22Rv1 (cell line): Measurements from ENCODE around the gene SND1.

Experiments
- ZFX ChIP-seq: fragments of 450-650 bp; IDR thresholded peaks from 2 replicates; pipeline ENCODE4 v1.6.1; 2017; ENCODE audit warnings: antibody characterized with exemption, borderline replicate concordance
- TF ChIP-seq, protein P1 (sequence below): fragments of 450-650 bp; IDR thresholded peaks from 2 replicates; pipeline ENCODE4 v1.5.1; 2017; ENCODE audit warnings: mild to moderate bottlenecking

- TF ChIP-seq, protein P1, sequence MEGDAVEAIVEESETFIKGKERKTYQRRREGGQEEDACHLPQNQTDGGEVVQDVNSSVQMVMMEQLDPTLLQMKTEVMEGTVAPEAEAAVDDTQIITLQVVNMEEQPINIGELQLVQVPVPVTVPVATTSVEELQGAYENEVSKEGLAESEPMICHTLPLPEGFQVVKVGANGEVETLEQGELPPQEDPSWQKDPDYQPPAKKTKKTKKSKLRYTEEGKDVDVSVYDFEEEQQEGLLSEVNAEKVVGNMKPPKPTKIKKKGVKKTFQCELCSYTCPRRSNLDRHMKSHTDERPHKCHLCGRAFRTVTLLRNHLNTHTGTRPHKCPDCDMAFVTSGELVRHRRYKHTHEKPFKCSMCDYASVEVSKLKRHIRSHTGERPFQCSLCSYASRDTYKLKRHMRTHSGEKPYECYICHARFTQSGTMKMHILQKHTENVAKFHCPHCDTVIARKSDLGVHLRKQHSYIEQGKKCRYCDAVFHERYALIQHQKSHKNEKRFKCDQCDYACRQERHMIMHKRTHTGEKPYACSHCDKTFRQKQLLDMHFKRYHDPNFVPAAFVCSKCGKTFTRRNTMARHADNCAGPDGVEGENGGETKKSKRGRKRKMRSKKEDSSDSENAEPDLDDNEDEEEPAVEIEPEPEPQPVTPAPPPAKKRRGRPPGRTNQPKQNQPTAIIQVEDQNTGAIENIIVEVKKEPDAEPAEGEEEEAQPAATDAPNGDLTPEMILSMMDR: no peak
- TF ChIP-seq ZFX: no peak
Observed at GRCh38 chr7:127822822-127823508, 171.0 kb downstream of the SND1 start.
